HG03565 (cell line): ENCODE measurements around the gene CFAP119.
A peak's percentile ranks its signal among the peaks of the same experiment; 100 is the strongest.
"Not testable (repeated sequence)": the region's sequence is repeated elsewhere in the genome, so short reads cannot be mapped to it uniquely, and the experiment has no call there.

Experiments
- ATAC-seq: cut with Tn5 transposase; IDR thresholded peaks from one replicate; pipeline ENCODE4 v1.9.1; 2021; ENCODE audit warnings: mild to moderate bottlenecking, moderate library complexity; ENCODE audit not compliant: unreplicated experiment

Gene CFAP119

DNA sequence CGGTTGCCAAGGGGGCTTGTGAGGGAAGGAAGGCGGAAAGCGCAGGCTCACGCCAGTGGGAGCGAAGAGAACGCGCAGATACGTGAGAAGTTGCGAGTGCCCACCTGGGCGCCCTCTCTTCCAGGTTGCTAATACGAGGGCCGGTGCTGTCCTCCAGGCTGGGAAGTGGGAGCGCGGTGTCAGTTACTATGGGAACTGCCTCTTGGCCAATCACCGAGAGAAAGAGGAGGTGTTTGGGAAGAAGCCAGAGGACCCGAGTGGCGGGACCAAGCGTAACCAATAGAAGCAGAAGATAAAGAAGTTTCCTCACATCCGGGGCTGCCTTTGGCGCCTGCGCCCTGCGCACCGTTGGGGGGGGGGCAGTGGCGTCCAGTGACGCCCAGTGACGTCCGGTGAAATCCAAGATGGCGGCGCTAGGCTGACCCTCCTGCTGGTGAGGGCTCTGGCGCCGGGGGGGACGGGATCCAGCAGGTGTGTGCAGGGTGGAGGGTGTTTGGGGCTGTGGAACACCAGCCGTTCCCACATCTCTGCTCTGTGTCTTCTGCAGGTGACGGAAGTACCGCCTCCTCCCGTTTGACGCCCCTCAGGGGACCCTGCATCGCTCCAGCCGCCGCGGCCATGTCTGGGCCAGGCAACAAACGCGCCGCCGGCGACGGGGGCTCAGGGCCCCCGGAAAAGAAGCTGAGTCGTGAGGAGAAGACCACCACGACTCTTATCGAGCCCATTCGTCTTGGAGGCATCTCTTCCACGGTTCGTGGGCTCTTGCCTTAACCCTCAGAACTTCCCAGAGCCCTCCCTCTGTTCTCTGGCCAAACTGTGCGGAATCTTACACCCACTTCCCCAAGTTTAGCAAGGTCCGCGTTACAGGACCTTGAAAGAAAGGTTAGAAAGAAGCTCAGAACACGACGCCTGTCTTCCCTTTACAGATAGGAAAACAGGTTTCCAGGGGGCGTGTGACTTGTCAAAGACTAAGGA, at the start of gene CFAP119, which contains the start of gene RNF40:
Gene CFAP119 (minus strand): TSS at position 135 of the 975 bp plus-strand sequence. CDS start 314 bp downstream, outside the sequence.
Gene RNF40 (plus strand): TSS at position 395 of the 975 bp plus-strand sequence. CDS start 224 bp downstream, at position 619.
- peak; percentile 86 for ATAC-seq

DNA sequence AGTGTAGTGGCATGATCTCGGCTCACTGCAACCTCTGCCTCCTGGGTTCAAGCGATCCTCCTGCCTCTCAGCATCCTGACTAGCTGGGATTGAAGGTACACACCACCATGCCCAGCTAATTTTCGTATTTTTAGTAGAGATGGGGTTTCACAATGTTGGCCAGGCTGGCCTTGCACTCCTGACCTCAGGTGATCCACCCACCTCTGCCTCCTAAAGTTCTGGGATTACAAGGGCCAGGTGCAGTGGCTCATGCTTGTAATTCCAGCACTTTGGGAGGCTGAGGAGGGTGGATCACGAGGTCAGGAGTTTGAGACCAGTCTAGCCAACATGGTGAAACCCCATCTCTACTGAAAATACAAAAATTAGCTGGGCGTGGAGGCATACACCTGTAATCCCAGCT, 47.8 kb upstream of the CFAP119 start:
- ATAC-seq, result not testable (repeated sequence)

DNA sequence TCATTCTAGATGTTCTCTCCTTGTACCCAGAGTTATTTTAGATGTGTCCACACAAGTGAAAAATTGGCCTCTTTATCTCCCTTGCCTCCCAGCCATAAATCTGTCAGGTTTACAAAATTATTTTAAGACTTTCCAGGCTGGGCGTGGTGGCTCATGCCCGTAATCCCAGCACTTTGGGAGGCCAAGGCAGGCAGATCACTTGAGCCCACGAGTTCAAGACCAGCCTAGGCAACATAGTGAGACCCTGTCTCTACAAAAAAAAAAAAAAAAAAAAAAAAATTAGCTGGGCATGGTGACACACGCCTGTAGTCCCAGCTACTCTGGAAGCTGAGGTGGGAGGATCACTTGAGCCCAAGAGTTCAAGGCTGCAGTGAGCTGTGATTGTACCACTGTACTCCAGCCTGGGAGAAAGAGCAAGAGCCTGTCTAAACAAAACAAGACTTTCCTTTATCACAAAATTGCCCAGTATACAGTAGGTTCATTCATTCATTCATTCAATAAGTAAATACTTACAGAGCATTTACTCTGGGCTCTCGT, 47.1 kb upstream of the CFAP119 start:
- not testable (repeated sequence) for ATAC-seq

GRCh38 chr16:30808146-30808545, 46.3 kb upstream of the CFAP119 start:
- ATAC-seq, result no peak

- no peak for ATAC-seq
These were observed 43.7 kb upstream of the CFAP119 start for GRCh38 chr16:30805370-30806169.

GRCh38 chr16:30805056-30805369, 43.2 kb upstream of the CFAP119 start:
- ATAC-seq, result no peak

DNA sequence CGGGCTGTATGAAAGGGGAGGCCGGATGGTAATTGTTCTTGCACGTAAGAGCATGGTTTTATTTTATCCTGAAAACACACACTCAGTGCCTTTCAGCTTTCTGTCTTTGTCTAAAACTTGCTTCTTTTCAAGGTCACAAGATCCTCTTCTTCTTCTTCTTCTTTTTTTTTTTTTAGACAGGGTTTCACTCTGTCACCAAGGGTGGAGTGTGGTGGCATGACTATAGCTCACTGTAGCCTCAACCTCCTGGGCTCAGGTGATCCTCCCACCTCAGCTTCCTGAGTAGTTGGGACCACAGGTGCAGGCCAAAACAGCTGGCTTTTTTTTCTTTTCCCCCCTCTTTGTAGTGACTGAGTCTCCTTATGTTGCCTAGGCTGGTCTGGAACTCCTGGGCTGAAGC, 41.1 kb upstream of the CFAP119 start:
- no peak for ATAC-seq

DNA sequence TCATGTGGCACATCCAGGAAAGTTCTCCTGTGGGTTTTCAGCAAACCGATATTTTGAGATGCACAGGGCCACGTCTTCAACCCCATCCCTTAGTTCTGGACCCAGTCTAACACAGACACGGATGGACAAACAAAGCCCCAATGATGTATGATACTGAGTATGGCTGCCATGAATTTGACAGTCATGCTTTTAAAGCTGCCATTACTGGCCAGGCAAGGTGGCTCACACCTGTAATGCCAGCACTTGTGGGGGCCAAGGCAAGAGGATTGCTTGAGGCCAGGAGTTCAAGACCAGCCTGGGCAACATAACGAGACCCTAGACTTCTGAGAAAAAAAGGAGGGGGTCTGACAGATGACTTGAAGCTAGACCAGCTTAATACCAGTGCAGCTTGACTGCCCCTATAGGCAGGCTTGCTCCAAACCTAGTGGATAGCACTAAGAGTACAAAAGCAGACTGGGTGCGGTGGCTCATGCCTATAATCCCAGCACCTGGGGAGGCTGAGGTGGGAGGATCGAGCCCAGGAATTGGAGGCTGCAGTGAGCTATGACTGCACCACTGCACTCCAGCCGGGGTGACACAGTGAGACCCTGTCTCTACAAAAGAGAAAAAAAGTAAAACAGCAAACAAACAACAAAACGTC, 35.9 kb upstream of the CFAP119 start:
- ATAC-seq, result no peak

DNA sequence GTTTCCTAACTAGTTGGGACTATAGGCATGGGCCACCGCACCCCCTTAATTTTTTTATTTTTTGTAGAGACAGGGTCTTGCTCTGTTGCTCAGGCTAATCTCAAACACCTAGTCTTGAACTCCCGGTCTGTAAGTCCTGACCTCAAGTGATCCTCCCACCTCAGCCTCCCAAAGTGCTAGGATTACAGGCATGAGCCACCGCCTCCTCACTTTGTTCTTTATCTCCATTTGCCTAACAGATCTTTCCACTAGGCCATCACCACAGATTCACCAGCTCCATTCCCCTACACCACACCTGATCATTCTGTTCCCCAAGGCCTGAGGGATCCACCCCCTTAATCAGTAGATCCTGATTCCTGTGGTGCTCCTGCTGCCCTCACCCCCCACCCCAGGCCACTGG, 32.8 kb upstream of the CFAP119 start:
- no peak for ATAC-seq

DNA sequence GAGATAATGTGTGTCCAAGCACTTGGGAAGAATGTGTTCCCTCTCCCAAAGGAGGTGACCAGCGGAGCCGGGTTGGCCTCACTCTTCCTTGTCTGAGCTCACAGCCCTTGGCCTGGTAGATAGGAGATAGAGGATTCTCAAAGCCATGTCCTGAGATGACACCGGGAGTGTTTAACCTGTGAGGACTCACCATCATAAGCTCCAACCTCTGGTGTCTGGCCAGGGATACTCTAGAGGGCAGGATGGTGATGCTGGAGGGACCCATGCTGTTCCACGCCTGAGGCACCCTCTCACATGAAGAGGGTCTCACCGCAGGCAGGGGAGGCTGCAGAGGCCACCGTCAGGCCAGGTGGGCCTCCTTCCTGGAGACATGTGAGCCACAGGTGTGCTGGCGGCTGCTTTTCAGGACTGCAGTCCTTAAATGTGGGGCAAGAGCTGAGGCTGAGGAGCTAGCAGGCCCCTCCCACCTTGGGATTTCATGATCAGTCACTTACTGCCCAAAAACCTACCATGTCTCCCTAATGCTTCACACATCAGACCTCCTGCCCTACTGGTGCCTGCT, 31.7 kb upstream of the CFAP119 start:
- ATAC-seq, result no peak

- no peak for ATAC-seq
These were observed 25.9 kb upstream of the CFAP119 start for GRCh38 chr16:30787613-30788378.

GRCh38 chr16:30786936-30787612, 25.2 kb upstream of the CFAP119 start, which contains the start of gene ZNF629:
Gene ZNF629, minus strand, starts transcription at chr16:30787205. Its CDS starts 2,723 bp downstream, at chr16:30784482.
- ATAC-seq, result no peak

- no peak for ATAC-seq
These were observed 24.5 kb upstream of the CFAP119 start for GRCh38 chr16:30786115-30786935.

DNA sequence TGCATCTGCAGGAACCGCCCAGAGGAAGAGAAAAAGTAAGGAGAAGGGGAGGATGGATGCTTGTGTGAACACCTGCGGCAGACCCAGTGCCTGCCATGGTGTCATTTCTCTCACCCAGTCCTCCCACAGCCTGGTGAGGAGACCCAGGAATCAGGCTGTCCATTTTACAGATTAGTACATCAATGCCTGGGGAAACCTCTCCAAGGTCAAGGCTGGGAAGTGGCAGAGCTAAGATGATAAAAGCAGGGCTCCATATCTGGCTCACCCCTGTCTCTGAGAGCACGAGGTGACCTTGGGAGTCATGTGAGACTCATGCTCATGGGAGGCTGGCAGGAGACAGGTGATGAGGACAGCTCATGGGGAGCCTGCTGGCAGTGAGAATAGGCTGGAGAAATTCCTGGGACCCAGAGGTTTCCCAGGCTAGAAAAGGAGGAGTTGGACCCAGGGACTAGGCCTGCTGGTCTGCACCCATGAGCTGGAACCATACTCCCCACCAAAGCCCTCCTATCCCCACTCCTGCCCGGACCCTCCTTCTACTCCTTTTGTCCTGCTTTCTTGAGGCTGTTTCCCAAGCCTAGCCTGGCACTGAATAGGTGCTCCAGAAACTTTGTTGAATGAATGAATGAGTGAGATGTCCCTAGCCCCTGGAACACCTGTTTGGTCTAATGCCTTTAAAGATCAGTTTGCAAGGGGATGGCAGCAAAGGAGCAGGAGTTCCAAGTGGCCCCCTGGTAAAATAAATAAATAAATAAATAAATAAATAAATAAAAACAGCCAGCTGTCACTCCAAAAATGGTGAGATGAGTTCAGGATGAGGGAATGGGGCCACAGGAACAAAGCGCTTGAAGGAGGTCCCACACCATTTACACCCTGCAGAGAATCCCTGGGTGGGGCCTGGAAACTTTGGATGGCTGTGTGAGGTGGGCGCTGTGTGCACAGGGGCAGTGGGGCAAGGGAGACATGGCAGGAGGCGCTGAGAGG, 23.6 kb upstream of the CFAP119 start:
- ATAC-seq, result no peak

- no peak for ATAC-seq
These were observed 22.4 kb upstream of the CFAP119 start for GRCh38 chr16:30784215-30784614.

- ATAC-seq, result no peak
These were observed 21.6 kb upstream of the CFAP119 start for GRCh38 chr16:30783280-30784109.
